Stomach (tissue), 9 donors: ENCODE measurements around the gene TRAF7. TPM values are rescaled to one million over a fixed set of nuclear protein-coding genes. Genes with fewer than 3 reads are reported as not detected.
A peak's percentile ranks its signal among the peaks of the same experiment; 100 is the strongest.

Source experiments
- DNase-seq, 2 donors: peaks; one replicate each; pipeline versions ENCODE4 v3.0.0 to v3.0.0-alpha.2; 2013 to 2019
- H3K27ac ChIP-seq, 5 donors: fragments of 200-600 bp in 4 of 5; sonication (generic) in 4 of 5; one replicate each; pipeline ENCODE4 v1.5.1; 2013 to 2019; ENCODE audit warnings: mild to moderate bottlenecking in 1 of 5, moderate library complexity in 1 of 5
- H3K27me3 ChIP-seq, 3 donors: fragments of 200-600 bp; sonication (generic); one replicate each; pipeline ENCODE4 v1.5.1; 2017 to 2019; ENCODE audit warnings: mixed run types in 1 of 3
- H3K36me3 ChIP-seq, 4 donors: fragments of 200-600 bp; sonication (generic); 1 replicate in 3 of 4; 2 replicates in 1 of 4; pipeline ENCODE4 v1.5.1; 2016 to 2019
- H3K4me1 ChIP-seq, 4 donors: fragments of 200-600 bp; sonication (generic); one replicate each; pipeline ENCODE4 v1.5.1; 2016 to 2019
- H3K4me3 ChIP-seq, 4 donors: fragments of 200-600 bp; sonication (generic) in 3 of 4; one replicate each; pipeline ENCODE4 v1.5.1; 2016 to 2019; ENCODE audit warnings: mild to moderate bottlenecking in 1 of 4
- H3K9me3 ChIP-seq, 4 donors: fragments of 200-600 bp; sonication (generic); one replicate each; pipeline ENCODE4 v1.5.1; 2016 to 2019
- EP300 ChIP-seq: sonication (generic); formaldehyde crosslinking; IDR thresholded peaks from one replicate; pipeline ENCODE4 v1.6.1; 2017; ENCODE audit warnings: antibody characterized with exemption
- POLR2A ChIP-seq, 4 donors: fragments of 450-650 bp; IDR thresholded peaks; one replicate each; pipeline ENCODE4 v1.6.1; 2016; ENCODE audit warnings: antibody characterized with exemption in 4 of 4, control low read depth in 2 of 4, mild to moderate bottlenecking in 1 of 4, moderate library complexity in 1 of 4
- POLR2AphosphoS5 ChIP-seq, 3 donors: sonication (generic); formaldehyde crosslinking; IDR thresholded peaks; one replicate each; pipeline ENCODE4 v1.6.1; 2016; ENCODE audit warnings: antibody characterized with exemption in 3 of 3
- WGBS, 5 donors: extraction: QIAGEN DNeasy Blood & Tissue Kit in 3 of 5; methylation state at CpG; one replicate each; pipeline versions ENCODE4 v1.1.5 to v1.1.7; 2013 to 2018; 5-methylcytosine and 5-hydroxymethylcytosine counted together
- intact Hi-C: fragments of 100-400 bp; cut with DNase I; formaldehyde crosslinking; loops from one replicate; pipeline ENCODE4 v1.15.1; 2023; ENCODE audit warnings: low total_unique reads
- polyA plus RNA-seq, 3 donors: library from polyadenylated mRNA; stranded (reverse); fragments of 200-250 nt; gene quantifications; one replicate each; pipeline ENCODE4 v1.2.3, GENCODE V29; 2013
- total RNA-seq, 5 donors: library from RNA; depleted of rRNA; stranded (reverse); fragments of >200 nt; gene quantifications; one replicate each; pipeline versions ENCODE4 v1.1.0 to v1.2.3, GENCODE V29; 2014 to 2016
- TF ChIP-seq, protein P1 (sequence below), 7 experiments: fragments of 450-650 bp in 4 of 7; fragments of 200-600 bp in 3 of 7; sonication (generic) in 3 of 7; IDR thresholded peaks; one replicate each; pipeline ENCODE4 v1.5.1; 2016 to 2019; ENCODE audit warnings: antibody characterized with exemption in 7 of 7, control low read depth in 2 of 7, mild to moderate bottlenecking in 1 of 7
- donor health status: healthy with polysubstance abuse.
- donor health status: Bipolar disorder and iron deficiency.
- donor health status: healthy.

Gene TRAF7
- total and polyA plus RNA-seq, 8 donors, result 20.9 to 204 (median 38.5) TPM

DNA sequence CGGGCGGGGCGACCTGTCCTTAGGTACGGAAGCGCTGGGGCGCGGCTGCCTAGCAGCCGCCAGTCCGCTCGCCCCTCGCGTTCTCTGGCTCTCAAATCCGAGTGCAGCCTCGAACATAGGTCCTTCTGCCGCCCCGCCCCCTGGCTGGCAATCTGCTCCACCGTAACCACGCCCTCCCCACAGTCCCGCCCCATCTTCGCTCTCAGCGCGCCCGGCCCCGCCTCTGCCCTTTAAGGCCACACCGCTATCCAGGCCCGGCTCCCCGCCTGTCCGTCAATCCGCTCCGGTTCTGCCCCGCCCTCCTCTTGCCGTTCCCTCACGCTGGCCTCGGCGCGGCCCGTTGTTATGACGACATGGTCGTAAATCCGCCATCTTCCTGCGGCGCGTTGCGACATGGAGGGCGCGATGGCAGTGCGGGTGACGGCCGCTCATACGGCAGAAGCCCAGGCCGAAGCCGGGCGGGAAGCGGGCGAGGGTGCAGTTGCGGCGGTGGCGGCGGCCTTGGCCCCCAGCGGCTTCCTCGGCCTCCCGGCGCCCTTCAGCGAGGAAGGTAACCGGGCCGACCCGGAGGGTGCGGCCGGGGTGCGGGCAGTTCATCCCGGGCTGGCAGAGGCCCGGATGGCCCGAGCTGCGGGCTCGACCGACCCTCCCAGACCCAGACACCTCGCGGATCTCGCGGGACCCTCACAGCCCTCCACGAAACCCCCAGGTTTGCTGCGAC is 67.8 kb downstream of the TRAF7 start, which contains the start of gene E4F1:
E4F1 (plus strand) TSS at position 371 of the 721 bp plus-strand sequence; CDS start at position 394, 23 bp downstream.
- DNase-seq, result peak; percentile 100
- no peaks in the 10 kb centered on the region for H3K9me3 ChIP-seq
- no peaks in the 10 kb centered on the region for H3K27me3 ChIP-seq
- H3K36me3 ChIP-seq, result peaks cover 5 to 21% (median 15%) of the 10 kb centered on the region in 4 donors
- TF ChIP-seq POLR2A (IDR thresholded peaks at IDR 0.05) (peak in 2 of 4 donors; percentile 43 to 85), EP300 (no peak), POLR2AphosphoS5 (IDR thresholded peaks at IDR 0.05) (peak; percentile 96 to 99 (median 97))
- TF ChIP-seq, protein P1, sequence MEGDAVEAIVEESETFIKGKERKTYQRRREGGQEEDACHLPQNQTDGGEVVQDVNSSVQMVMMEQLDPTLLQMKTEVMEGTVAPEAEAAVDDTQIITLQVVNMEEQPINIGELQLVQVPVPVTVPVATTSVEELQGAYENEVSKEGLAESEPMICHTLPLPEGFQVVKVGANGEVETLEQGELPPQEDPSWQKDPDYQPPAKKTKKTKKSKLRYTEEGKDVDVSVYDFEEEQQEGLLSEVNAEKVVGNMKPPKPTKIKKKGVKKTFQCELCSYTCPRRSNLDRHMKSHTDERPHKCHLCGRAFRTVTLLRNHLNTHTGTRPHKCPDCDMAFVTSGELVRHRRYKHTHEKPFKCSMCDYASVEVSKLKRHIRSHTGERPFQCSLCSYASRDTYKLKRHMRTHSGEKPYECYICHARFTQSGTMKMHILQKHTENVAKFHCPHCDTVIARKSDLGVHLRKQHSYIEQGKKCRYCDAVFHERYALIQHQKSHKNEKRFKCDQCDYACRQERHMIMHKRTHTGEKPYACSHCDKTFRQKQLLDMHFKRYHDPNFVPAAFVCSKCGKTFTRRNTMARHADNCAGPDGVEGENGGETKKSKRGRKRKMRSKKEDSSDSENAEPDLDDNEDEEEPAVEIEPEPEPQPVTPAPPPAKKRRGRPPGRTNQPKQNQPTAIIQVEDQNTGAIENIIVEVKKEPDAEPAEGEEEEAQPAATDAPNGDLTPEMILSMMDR (IDR thresholded peaks at IDR 0.05), result peak in 2 of 7 experiments; percentile 38 to 40
- 0 to 1% (median 0%) methylated on average over 45 to 82 of the region's 82 CpGs for WGBS, 5 donors
- H3K4me3 ChIP-seq, result peak within 1 kb of the TSS; percentile 80 to 99 (median 96)
- intact Hi-C loops, result no loop called here
- H3K27ac ChIP-seq, result peak within 1 kb of the TSS; percentile 83 to 93 (median 90)
- peaks cover 26 to 44% (median 37%) of the 10 kb centered on the region in 4 donors for H3K4me1 ChIP-seq

DNA sequence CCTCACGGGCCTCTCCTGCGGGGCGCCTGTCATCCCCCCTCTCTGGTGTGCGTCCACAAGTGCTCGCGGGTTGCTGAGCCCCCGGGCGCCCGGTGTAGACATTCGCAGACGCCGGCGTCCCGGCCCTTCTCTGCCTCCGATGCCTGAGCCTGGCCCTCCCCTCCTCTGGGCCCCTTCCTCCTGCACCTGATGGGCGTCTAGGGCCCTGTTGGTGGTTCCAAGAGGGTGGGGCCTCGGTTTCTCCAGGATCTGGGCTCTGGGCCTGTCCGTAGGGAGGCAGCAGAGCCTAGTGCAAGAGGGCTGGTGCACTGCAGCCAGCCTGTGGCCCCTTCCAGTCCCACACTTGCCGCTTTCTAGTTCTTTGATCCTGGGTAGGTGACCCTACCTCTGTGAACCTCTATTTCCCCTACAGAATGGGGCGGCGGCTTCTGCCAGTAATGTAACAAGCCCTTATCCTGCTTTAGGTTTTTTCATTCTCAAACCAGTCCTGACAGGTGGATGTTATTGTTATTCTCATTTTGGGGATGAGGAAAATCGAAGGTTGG is 68.4 kb downstream of the TRAF7 start:
- Histone ChIP-seq H3K27ac (peak overlapping the region; percentile 83 to 93 (median 90)), H3K4me3 (peak overlapping the region; percentile 80 to 99 (median 96)), H3K9me3 (no peaks in the 10 kb centered on the region), H3K4me1 (peaks cover 26 to 44% (median 37%) of the 10 kb centered on the region in 4 donors), H3K27me3 (no peaks in the 10 kb centered on the region), H3K36me3 (peaks cover 11 to 27% (median 21%) of the 10 kb centered on the region in 4 donors)
- TF ChIP-seq POLR2AphosphoS5 (IDR thresholded peaks at IDR 0.05) (no peak), EP300 (no peak), POLR2A (IDR thresholded peaks at IDR 0.05) (no peak)
- TF ChIP-seq, protein P1 (IDR thresholded peaks at IDR 0.05), result no peak
- WGBS, 5 donors, result 2 to 19% (median 3%) methylated on average over 4 to 22 of the region's 22 CpGs
- intact Hi-C loops, result no loop called here
- peak; percentile 57 to 76 for DNase-seq

DNA sequence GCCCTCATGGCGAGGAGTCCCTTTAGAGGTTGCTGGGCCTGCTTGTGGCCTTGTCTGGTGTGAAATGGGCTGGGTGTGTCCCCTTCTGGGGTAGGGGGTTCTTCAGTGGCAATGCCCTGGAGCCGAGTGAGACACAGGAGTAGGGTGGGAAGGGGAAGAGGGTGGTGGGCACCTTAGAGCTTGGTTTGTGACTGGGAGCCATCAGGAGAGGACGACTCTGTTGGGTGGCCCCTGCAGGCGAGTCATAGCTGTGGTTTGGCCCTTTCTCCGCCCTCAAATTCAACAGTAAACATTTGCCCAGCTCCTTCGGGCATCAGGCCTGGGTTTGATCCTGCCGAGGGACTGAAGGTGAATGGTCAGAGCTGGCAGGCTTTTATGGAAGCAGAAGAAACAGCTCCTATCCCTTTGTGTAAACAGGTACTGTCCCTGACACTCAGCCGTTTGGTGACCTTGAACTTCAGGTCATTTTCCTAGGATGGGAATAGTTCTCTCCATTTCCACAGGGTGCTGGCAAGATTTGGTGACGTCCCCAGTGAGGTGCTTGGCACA is 70.7 kb downstream of the TRAF7 start:
- peak; percentile 53 to 74 for DNase-seq
- no peak for TF ChIP-seq EP300
- no peak for TF ChIP-seq POLR2A (IDR thresholded peaks at IDR 0.05)
- no peak for TF ChIP-seq POLR2AphosphoS5 (IDR thresholded peaks at IDR 0.05)
- TF ChIP-seq, protein P1 (IDR thresholded peaks at IDR 0.05), result no peak
- intact Hi-C loops, result no loop called here
- Histone ChIP-seq H3K9me3 (no peaks in the 10 kb centered on the region), H3K4me3 (no peak overlapping the region), H3K27ac (peak overlapping the region; percentile 11 to 44 (median 38)), H3K27me3 (no peaks in the 10 kb centered on the region), H3K36me3 (peaks cover 33 to 50% (median 44%) of the 10 kb centered on the region in 4 donors), H3K4me1 (peaks cover 26 to 44% (median 37%) of the 10 kb centered on the region in 4 donors)
- WGBS, 5 donors, result 30 to 43% (median 39%) methylated on average over 9 of the region's 9 CpGs

DNA sequence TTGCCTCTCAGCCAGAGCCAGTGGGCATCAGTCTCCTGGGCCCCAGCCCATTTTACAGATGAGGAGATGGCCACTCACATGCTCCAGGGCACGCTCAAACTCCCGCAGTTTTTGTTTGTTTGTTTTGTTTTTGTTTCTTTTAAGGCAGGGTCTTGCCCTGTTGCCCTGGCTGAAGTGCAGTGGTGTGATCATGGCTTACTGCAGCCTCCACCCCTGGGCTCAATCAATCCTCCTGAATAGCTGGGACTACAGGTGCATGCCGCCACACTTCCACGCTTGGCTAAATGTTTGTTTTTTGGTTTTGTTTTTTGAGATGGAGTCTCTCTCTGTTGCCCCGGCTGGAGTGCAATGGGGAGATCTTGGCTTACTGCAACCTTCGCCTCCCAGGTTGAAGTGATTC is 71.3 kb downstream of the TRAF7 start:
- Histone ChIP-seq H3K27me3 (no peaks in the 10 kb centered on the region), H3K4me1 (peaks cover 26 to 44% (median 37%) of the 10 kb centered on the region in 4 donors), H3K4me3 (no peak overlapping the region), H3K9me3 (no peaks in the 10 kb centered on the region), H3K27ac (no peak overlapping the region), H3K36me3 (peaks cover 39 to 56% (median 50%) of the 10 kb centered on the region in 4 donors)
- DNase-seq, result no peak
- TF ChIP-seq, protein P1 (IDR thresholded peaks at IDR 0.05), result no peak
- TF ChIP-seq EP300 (no peak), POLR2A (IDR thresholded peaks at IDR 0.05) (no peak), POLR2AphosphoS5 (IDR thresholded peaks at IDR 0.05) (no peak)
- intact Hi-C loops, result no loop called here
- 76 to 95% (median 79%) methylated on average over 6 of the region's 6 CpGs for WGBS, 5 donors
